NCI-H510A treated with DMSO at 0.1 percent for 48 hours (cell line): ENCODE measurements around the gene C11orf16.
"Not testable (repeated sequence)": the region's sequence is repeated elsewhere in the genome, so short reads cannot be mapped to it uniquely, and the experiment has no call there.

Experiments used
- DNase-seq: peaks from one replicate; lab custom pipeline; 2025; lab: John Stamatoyannopoulos, UW

The C11orf16 gene

GRCh38 chr11:8891185-8891584 lies 41.6 kb downstream of the C11orf16 start:
- not testable (repeated sequence) for DNase-seq

GRCh38 chr11:8886322-8886721 lies 46.4 kb downstream of the C11orf16 start:
- peak; percentile 5 for DNase-seq

GRCh38 chr11:8881585-8881984 lies 51.2 kb downstream of the C11orf16 start:
- not testable (repeated sequence) for DNase-seq

- no peak for DNase-seq
These were observed 54.0 kb downstream of the C11orf16 start for GRCh38 chr11:8878771-8879170.

GRCh38 chr11:8873741-8874405 lies 58.9 kb downstream of the C11orf16 start:
- DNase-seq = no peak

- DNase-seq = no peak
These were observed 60.8 kb downstream of the C11orf16 start for GRCh38 chr11:8871962-8872361.

GRCh38 chr11:8871171-8871775 lies 61.5 kb downstream of the C11orf16 start:
- peak; percentile 7 for DNase-seq

GRCh38 chr11:8870411-8871170 lies 62.2 kb downstream of the C11orf16 start:
- DNase-seq = peak; percentile 9
